MCF 10A (cell line): ENCODE results near the gene ZBTB47. TPM values are rescaled to one million over a fixed set of nuclear protein-coding genes. Genes with fewer than 3 reads are reported as not detected.

Source experiments
- BruUV-seq: library from RNA; stranded (reverse); fragments of 400-500 nt; replicated peaks from 2 replicates; lab custom pipeline; 2021; lab: Mats Ljungman, UMichigan
- CTCF ChIA-PET: fragments of 300-600 bp; sonication (Branson Sonifier 250); formaldehyde crosslinking; extraction: SDS; loops from one replicate; lab custom pipeline; 2021; ENCODE audit warnings: antibody characterized with exemption, inconsistent platforms; lab: Yijun Ruan, JAX
- POLR2A ChIA-PET: fragments of 300-600, 350-650 bp; sonication (Branson Sonifier 250); formaldehyde crosslinking; extraction: SDS; loops from one replicate; lab custom pipeline; 2020; ENCODE audit warnings: antibody characterized with exemption, inconsistent platforms; lab: Yijun Ruan, JAX
- DNase-seq: peaks from one replicate; pipeline ENCODE4 v3.0.0-alpha.2; 2018; ENCODE audit not compliant: unreplicated experiment
- H3K27ac Mint-ChIP-seq: one replicate; pipeline ENCODE4 v1.8.0; 2022; ENCODE audit warnings: mild to moderate bottlenecking, low read depth, mixed read lengths; ENCODE audit not compliant: unreplicated experiment
- H3K27me3 Mint-ChIP-seq: one replicate; pipeline ENCODE4 v1.8.0; 2022; ENCODE audit warnings: mixed read lengths; ENCODE audit not compliant: insufficient read depth, unreplicated experiment
- H3K36me3 Mint-ChIP-seq: one replicate; pipeline ENCODE4 v1.8.0; 2022; ENCODE audit warnings: mild to moderate bottlenecking, moderate library complexity, mixed read lengths; ENCODE audit not compliant: insufficient read depth, unreplicated experiment
- H3K4me1 Mint-ChIP-seq: one replicate; pipeline ENCODE4 v1.8.0; 2022; ENCODE audit warnings: mixed read lengths; ENCODE audit not compliant: insufficient read depth, unreplicated experiment
- H3K4me3 Mint-ChIP-seq: one replicate; pipeline ENCODE4 v1.8.0; 2022; ENCODE audit warnings: mild to moderate bottlenecking, moderate library complexity, mixed read lengths; ENCODE audit not compliant: unreplicated experiment
- H3K9me3 Mint-ChIP-seq: one replicate; pipeline ENCODE4 v1.8.0; 2022; ENCODE audit warnings: mixed read lengths; ENCODE audit not compliant: unreplicated experiment
- CTCF ChIP-seq: fragments of 200-600 bp; IDR thresholded peaks from one replicate; pipeline ENCODE4 v1.8.0; 2022; ENCODE audit warnings: antibody characterized with exemption, mild to moderate bottlenecking; ENCODE audit not compliant: unreplicated experiment
- intact Hi-C: fragments of 100-400 bp; cut with micrococcal nuclease; formaldehyde crosslinking; loops from 2 replicates; pipeline ENCODE4 v1.14.1; 2022
- total RNA-seq: library from RNA; stranded (reverse); gene quantifications from 2 replicates; pipeline ENCODE4 v1.2.3, GENCODE V29; 2022

The ZBTB47 gene
- total RNA-seq, 1 experiment from 2014 or later, result 10.9 TPM

GRCh38 chr3:42701371-42702065, 48.0 kb downstream of the ZBTB47 start:
- no peaks in the 10 kb centered on the region for H3K9me3 Mint-ChIP-seq
- BruUV-seq, result no TSS peak
- ChIA-PET POLR2A (no interaction called here), CTCF (interaction anchor here (0.6 kb wide), 1 partner anchor 325 kb away, joined by 4 read pairs; no protein-coding TSS in a partner anchor)
- DNase-seq, result peak; percentile 65
- intact Hi-C loops, result no loop called here
- peaks cover 8% of the 10 kb centered on the region for H3K4me1 Mint-ChIP-seq
- TF ChIP-seq CTCF, result no peak
- H3K27ac Mint-ChIP-seq, result no peak overlapping the region
- no peak overlapping the region for H3K4me3 Mint-ChIP-seq
- H3K27me3 Mint-ChIP-seq, result no peaks in the 10 kb centered on the region
- no peaks in the 10 kb centered on the region for H3K36me3 Mint-ChIP-seq

- no peak for TF ChIP-seq CTCF
- no TSS peak for BruUV-seq
- POLR2A ChIA-PET, result no interaction called here
Measured at GRCh38 chr3:42702066-42702951, 48.8 kb downstream of the ZBTB47 start, which contains the start of gene HHATL. HHATL (minus strand) TSS chr3:42702798; CDS start chr3:42700826, 1,972 bp downstream.

GRCh38 chr3:42702982-42703694, 49.6 kb downstream of the ZBTB47 start:
- Mint-ChIP-seq H3K36me3 (no peaks in the 10 kb centered on the region), H3K27me3 (no peaks in the 10 kb centered on the region), H3K27ac (no peak overlapping the region), H3K4me1 (peaks cover 8% of the 10 kb centered on the region), H3K4me3 (no peak overlapping the region), H3K9me3 (no peaks in the 10 kb centered on the region)
- TF ChIP-seq CTCF, result no peak
- ChIA-PET CTCF (no interaction called here), POLR2A (no interaction called here)
- intact Hi-C loops, result no loop called here
- DNase-seq, result no peak
- no TSS peak for BruUV-seq

More at GRCh38 chr3:42702066-42702951, 48.8 kb downstream of the ZBTB47 start, which contains the start of gene HHATL:
- no peak for DNase-seq
- CTCF ChIA-PET, result no interaction called here
- Mint-ChIP-seq H3K4me3 (no peak within 1 kb of the TSS), H3K9me3 (no peaks in the 10 kb centered on the region), H3K4me1 (peaks cover 8% of the 10 kb centered on the region), H3K27ac (no peak within 1 kb of the TSS), H3K27me3 (no peaks in the 10 kb centered on the region), H3K36me3 (no peaks in the 10 kb centered on the region)
- intact Hi-C loops, result no loop called here

- H3K27ac Mint-ChIP-seq, result no peak overlapping the region
- H3K27me3 Mint-ChIP-seq, result no peaks in the 10 kb centered on the region
Measured at GRCh38 chr3:42703695-42704025, 50.2 kb downstream of the ZBTB47 start.

More at GRCh38 chr3:42703695-42704025, 50.2 kb downstream of the ZBTB47 start:
- ChIA-PET POLR2A (no interaction called here), CTCF (no interaction called here)
- DNase-seq, result no peak
- Mint-ChIP-seq H3K4me1 (peaks cover 8% of the 10 kb centered on the region), H3K4me3 (no peak overlapping the region), H3K36me3 (no peaks in the 10 kb centered on the region), H3K9me3 (no peaks in the 10 kb centered on the region)
- TF ChIP-seq CTCF, result no peak
- BruUV-seq, result no TSS peak
- intact Hi-C loops, result no loop called here
